HG03442 (cell line): ENCODE results near the gene N4BP3.

Experiments used
- ATAC-seq: cut with Tn5 transposase; IDR thresholded peaks from one replicate; pipeline ENCODE4 v1.9.1; 2021; ENCODE audit warnings: mild to moderate bottlenecking, moderate library complexity; ENCODE audit not compliant: unreplicated experiment

N4BP3 gene

DNA sequence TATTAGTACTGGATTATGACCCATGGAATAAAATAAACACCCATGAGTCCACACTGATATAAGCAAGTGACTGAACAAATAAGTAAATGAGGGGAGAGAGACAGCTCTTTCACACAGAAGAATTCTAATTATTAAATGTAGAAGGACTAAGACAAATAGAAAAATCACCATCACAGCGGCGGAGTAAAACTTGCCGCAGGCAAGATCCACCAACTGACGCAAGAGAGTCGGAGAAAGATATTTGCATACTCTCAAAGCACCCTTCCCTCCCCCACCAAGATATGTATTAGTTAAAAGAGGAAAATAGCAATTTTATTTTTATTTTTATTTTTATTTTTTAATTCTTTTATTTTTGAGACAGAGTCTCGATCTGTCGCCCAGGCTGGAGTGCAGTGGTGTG, 14.6 kb upstream of the N4BP3 start:
- no peak for ATAC-seq

DNA sequence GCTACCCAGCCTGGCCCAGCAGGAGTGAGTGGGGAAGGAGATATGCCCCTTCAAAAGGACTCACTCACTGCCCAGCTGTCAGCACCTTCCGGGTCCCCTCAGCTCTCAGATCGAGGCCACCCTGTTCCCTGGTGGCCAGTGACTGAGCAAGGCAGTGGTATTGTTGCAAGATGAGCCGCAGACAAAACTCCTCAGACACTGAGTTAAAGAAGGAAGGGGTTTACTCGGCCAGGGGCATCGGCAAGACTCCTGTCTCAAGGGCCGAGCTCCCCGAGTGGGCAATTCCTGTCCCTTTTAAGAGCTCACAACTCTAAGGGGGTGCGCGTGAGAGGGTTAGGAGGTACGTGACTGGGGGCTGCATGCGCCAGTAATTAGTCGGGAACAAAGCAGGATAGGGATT, 9.7 kb upstream of the N4BP3 start:
- no peak for ATAC-seq

DNA sequence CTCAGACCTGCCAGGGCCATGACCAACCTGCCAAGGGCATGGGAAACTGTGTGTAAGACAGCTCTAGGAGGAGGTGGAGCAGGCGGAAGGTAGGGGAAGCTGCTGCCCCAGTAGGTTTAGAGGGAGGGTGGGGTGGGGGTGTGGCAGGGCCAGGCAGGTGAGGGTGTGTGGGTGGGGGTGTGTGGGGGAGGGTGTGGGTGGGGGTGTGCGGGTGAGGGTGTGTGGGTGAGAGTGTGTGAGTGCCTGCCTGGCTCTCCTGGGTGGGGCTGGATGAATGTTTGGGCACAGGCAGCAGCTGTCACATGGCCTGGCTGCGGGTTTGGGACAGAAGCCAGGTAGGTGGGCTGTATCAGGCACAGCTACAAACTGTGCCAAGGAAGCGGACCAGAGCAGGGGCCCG, 8.8 kb upstream of the N4BP3 start:
- no peak for ATAC-seq

DNA sequence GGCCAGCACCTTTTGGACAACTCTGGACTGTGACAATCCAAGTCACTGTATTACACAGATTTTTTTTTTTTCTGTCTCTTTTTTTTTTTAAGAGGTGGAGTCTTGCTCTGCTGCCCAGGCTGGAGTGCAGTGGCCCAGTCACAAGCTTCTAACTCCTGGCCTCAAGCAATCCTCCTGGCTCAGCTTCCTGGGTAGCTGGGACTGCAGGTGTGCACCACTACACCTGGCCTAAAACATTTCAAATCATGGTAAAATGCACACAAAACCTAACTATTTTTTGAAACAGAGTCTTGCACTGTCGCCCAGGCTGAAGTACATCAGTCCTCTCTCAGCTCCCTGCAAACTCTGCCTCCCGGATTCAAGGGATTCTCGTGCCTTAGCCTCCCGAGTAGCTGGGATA, 7.2 kb upstream of the N4BP3 start:
- ATAC-seq: no peak

DNA sequence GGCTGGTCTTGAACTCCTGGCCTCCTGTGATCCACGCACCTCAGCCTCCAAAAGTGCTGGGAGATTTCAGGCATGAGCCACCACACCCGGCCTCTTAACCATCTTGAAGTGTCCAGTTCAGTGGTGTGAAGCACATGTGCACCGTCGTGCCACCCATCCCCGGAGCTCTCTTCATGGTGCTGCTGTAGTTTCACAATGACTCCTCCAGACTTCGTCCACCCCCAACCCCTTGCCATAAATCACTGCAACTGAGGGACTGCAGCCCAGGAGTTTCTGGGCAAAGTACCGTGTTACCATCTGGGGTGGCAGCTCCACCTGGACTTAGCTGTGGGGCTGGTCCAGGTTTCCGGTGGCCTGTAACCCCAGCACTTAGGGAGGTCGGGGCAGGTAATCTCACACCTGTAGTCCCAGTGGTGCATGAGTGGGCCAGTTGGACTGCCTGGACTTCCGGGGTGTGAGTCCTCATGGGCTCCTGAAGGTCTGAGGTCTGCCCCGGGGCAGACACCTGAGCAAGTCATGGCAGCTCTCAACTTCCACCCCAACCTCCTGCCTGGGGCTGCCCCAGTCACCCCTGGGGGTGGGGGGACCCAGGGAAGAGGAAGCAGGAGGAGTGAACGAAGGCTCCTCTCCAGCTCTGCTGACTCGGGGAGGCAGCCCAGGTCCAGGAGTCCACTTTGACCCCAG, 6.6 kb upstream of the N4BP3 start:
- no peak for ATAC-seq

DNA sequence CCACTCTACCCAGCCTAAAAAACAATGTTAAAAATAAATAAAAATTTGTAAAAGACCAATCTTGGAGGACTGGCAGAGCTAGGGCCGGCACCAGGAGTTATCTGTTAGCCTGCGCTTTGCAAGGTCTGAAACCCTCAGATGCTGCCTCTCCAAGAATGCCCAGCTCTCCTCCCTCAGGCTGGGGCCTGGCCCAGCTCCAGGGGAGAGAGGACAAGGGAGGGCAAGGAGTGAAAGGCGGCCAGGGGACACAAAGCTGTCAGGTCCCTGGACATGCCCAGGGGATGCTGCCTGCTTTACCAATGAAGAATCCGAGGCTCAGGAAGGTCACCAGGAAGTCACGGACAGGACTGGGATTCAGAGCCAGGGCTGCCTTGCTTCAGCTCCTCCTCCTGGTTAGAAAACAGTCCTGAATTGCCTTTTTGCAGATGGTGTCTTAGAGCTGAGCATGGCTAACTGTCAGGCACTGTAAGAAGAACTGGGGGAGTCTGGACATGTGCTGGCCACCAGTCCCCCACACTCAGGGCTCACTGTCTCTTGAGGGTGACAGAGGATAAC, 5.5 kb upstream of the N4BP3 start:
- ATAC-seq: no peak

DNA sequence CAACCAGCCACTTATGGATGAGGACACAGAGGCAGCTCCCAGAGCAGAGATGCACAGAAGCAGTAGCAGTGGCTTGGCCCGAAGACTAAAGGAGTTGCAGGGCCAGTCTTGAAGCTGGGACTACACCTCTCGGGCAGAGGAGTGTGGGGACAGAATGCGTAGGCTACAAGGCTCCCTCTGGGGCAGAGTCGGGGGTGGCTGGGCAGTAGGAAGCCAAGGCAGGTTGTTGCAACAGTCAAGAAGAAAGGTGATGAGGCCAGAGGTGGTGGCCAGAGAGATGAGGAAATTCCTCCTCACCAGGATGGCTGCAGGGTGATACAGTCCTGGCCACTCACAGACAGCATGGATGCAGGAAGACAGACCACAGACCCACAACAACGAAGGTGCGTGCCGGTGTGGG, 4.9 kb upstream of the N4BP3 start:
- no peak for ATAC-seq

DNA sequence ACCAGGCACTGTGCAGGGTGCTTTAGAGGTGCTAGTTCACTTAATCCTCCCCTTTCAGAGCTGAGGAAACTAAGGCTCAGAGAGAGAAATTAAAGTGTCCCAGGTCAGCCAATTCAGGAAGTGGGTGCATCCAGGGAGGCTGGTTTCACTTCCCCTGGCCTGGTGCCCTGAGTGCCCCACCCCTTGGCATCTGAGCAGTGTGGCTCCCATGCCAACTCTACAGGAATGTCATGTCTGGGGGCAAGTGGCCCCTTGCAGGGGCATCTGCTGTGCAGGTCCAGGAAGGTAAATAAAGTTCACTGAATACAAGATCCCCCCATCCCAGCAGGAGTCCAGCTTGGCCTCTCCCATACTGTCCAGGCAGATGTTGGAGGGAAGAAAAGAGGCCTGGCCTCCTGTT, 4.4 kb upstream of the N4BP3 start:
- ATAC-seq: no peak

DNA sequence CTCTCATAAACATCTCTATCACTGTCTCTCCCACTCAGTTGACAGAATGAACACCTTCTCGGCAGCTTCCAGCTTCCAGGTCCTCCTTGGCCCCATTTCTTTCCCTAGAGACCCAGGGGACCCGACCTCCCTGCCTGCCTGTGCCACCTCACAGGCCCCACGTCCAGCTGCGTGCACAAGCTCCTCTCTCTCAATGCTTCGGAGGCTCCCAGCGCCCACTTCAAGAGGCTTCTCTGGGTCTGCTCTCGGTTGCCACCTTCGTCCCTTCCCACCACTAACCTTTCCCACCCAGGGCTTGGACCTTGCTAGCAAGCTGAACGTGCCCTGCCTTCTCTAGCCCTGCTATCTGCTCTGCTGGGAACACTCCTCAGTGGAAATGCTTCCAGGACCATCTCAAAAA, 2.8 kb upstream of the N4BP3 start:
- no peak for ATAC-seq

DNA sequence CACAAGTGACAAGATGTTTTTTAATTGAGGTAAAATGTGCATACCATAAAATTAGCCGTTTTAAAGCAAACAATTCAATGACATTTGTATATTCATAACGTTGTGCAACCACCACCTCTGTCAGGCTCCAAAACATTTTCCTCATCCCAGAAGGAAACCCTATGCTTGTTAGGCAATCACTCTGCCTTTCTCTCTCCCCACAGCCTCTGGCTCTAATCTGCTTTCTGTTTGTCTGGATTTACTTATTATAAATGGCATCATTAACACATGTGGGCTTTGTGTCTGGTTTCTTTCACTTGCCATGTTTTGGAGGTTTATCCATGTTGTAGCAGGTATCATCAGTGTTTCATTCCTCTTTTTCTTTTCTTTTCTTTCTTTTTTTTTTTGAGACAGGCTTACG, 1.4 kb upstream of the N4BP3 start:
- no peak for ATAC-seq

DNA sequence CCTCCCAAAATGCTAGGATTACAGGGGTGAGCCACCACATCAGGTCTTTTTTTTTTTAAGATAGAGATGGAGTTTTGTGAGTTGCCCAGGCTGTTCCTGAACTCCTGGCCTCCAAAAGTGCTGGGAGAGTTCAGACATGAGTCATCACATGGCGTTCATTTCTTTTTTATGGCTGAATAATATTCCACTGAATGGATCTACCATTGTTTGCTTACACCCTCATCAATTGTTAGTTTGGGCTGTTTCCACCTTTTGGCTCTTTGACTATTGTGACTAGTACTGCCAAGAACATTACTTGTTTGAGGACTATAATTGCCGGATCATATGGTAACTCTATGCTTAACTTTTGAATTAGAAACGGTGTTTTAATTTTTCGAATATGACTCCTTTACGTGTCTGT, 787 bp upstream of the N4BP3 start:
- no peak for ATAC-seq

DNA sequence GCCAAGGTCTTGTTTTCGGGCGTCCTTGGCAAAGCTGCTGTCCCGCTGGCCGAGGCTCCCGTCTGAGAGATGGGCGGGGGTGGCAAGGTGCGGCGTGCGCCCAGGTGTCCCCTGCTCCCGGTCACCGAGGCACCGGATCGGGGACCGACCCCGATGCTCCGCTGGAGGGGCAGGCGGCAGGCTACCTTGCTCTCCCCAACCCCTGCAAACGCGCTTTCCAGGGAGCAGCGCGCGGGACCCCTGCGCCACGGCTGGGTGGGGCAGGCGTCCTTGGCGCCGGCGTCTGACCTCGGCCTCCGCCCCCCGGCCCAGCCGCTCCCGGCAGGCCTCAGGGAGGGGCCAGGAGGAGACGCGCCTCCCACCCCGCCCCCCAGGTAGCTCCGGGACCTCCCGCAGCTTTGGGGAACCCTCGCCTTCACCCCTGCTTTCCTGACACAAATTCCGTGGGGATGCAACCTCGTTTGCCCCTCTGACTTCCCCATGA, 551 bp downstream of the N4BP3 start:
- ATAC-seq: no peak

DNA sequence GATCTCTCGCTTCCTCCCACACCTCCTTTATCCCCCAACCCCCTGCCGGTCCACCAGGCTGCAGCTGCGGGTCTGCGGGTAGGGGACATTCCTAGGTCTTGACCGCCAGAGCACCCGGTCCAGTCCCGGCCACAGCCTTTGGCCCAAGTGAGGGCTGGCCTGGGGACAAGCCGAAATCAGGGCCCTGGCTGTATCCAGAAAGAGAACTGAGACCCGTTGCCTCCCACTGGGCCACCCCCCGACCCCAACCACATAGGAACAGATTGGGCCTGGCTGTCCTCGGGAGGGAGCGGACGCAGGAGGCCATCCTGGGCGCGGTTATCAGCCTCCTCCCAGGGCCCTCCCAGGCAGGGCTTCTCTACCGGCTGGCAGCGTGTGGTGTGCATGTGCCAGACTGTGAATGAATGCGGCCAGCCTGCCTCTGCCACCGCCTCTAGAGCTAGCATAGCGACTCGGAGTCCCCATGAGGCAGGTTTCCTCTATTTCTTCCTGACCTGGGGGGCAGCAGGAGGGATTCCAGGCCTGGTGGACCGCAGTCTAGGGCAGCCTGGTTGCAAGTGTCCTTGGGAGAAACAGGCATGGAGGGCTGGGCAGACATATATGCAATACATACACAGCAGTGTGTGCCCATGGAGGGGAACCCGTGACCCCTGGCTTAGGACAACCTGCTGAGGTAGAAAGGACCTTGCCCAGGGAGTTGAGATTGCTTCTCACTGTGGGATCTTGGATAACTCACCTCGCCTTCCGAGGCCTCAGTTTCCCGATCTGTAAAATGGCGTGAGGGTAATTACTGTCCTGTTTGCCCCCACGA, 1.2 kb downstream of the N4BP3 start:
- no peak for ATAC-seq

DNA sequence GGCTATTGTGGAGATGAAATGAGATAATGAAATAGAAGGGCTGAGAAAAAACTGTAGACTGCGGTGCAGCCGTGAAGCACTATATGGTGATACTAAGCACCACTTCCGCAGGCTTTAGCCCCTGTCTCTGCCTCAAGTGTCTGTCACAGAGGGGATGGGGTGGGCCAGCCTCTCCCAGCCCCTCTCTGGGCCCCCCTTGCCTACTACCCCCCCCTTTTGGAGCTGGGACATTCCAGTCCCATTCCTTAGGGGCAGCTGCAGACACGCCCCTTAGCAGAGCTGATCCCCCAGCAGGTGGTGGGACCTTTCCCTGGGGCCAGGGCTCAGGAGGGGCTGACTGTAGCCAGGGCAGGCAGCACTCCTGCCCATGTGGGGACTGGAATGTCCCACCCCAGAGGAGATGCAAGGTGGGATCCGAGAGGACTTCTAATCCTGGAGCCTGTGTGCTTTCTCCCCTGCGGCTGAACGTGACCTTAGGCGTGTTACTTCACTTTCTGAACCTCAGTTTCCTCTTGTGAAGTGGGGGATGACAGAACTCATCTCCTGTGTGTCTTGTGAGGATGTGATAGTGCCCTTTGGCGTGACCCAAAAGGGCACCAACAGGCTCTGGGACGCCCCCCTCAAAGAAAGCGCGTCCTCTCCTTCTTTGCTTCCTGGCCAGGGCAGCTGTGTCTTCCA, 1.9 kb downstream of the N4BP3 start:
- ATAC-seq: no peak

DNA sequence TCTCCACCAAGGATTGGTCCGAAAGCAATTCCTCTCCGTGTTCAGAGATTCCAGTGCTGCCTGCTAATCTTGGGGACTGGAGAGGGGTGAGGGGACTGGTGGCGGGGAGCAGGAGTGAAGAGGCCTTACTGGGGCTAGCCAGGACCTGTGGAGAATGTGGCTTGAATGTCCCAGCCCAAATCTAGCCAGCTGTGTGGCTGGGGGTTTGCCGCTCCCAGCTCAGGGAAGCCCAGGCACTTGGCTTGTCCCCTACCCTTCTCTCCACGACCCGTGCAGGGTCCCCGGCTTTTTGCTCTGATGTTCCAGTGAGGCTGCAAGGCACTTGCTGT, 2.4 kb downstream of the N4BP3 start:
- no peak for ATAC-seq

DNA sequence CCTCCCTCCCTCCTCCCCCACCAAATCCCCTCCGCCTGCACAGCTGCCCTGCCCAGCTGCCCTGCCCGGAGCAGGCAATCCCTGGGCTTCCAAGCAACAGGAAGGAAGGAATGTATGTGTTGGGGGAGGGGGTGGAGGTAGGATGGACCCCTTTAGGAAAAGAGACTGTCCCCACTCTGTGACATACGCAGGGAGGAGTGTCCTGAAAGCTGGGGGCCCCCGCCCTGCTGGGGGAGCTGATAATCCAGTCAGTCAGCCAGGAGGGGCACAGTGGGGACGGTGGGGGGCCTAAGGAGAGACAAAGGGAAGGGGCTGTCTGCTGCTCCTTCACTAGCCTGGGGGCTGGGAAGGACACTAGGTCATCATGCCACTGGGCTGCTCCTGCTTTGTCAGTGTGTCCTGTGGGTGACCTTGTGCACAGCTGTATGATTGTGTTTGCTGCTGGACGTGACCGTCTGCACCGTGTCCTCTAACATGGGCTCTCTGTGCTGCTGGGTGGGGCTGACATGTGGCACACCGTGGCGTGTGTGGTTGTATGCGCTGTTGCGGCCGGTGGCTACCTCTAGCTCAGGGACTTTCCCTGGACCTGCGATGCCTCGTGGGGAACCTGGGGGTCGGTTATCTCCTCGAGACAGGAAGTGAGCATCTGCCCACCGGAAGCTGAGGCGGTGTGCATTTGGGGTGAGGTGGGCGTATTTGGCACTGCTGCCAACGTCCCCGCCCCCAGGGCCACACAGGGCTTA, 3.0 kb downstream of the N4BP3 start:
- ATAC-seq: peak; percentile 23

DNA sequence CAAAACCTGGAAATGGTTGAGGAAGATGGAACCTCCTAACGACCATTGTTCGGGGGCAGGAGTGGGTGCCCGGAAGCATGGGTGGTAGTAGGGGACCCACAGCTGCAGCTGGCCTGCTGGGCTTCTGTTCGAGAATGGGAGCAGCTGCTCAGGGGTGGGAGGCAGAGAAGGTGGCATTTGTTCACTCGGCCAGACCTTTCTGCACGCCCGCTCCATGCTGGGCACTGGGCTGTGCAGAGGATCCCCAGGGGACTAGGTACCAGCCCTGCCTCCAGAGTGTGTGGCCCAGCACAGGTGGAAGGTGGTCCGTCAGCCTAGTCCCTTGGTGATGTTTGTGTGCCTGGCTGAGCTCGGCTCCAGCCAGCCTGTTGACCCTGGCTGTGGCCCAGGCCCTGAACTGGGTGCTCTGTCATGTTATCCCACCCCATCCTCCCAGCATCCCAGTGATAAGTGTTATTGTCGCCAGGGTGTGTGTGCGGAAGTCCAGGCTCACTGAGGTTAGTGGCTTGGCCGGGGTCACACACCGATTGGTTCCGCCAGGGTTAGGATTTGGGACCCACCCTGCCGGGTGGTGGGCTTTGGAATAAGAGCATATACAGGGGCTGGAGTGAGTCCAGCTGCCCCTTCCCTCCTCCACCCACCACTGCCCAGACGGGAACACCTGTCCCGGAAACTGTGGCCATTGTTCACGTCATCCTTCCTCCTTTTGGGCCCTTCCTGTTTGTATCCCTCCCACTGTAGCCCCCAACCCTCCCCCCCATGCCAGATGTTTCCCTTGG, 4.8 kb downstream of the N4BP3 start:
- ATAC-seq: no peak

DNA sequence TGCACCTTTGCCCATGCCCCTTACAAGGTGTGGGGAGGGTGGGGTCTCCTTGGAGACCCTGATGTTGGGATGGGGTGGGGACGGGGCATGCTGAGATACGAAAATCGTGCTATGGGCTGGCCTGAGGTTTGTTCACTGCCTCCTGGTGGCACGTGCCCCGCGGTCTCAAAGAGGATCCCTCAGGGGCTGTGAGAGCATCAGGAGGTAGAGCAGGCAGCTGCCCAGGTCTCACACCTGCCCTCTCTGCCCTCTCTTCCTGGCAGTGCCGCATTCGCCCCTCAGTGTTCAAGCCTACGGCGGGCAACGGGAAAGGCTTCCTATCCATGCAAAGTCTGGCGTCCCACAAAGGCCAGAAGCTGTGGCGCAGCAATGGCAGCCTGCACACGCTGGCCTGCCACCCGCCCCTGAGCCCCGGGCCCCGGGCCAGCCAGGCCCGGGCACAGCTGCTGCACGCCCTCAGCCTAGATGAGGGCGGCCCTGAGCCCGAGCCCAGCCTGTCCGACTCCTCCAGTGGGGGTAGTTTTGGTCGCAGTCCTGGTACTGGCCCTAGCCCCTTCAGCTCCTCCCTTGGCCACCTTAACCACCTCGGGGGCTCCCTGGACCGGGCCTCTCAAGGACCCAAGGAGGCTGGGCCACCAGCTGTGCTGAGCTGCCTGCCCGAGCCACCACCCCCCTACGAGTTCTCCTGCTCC, 6.7 kb downstream of the N4BP3 start:
- ATAC-seq: no peak

DNA sequence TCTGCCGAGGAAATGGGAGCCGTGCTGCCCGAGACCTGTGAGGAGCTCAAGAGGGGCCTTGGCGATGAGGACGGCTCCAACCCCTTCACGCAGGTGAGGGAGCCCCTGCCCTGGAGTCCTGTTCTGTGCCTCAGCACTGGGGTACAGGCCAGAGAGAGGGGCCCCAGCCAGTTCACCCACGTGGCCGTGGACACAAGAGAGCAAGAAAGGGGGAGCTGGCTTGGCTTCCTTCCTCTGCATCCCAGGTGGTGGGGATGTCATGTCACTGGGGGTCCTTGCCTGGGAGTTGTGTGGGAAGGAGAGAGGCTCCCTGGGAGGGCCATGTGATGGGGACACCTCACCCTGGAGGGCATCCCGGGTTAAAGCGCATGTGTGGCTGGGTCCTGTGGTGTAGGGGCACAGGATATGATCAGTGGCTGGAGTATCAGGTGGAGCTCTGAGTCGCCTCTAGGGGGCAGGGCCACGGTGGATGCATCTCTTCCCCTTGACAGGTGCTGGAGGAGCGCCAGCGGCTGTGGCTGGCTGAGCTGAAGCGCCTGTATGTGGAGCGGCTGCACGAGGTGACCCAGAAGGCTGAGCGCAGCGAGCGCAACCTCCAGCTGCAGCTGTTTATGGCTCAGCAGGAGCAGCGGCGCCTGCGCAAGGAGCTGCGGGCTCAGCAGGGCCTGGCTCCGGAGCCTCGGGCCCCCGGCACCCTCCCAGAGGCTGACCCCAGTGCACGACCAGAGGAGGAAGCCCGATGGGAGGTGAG, 7.5 kb downstream of the N4BP3 start:
- peak; percentile 73 for ATAC-seq
